COR-L47 (cell line): ENCODE results near the gene GALNT7.
"Not testable (repeated sequence)": the region's sequence is repeated elsewhere in the genome, so short reads cannot be mapped to it uniquely, and the experiment has no call there.

Experiments
- DNase-seq: peaks from one replicate; lab custom pipeline; 2025; lab: John Stamatoyannopoulos, UW

The GALNT7 gene

GRCh38 chr4:173195109-173195508, 26.5 kb downstream of the GALNT7 start:
- no peak for DNase-seq

- DNase-seq, result no peak
Measured at GRCh38 chr4:173199553-173199952, 30.9 kb downstream of the GALNT7 start.

GRCh38 chr4:173200103-173200884, 31.7 kb downstream of the GALNT7 start:
- no peak for DNase-seq

GRCh38 chr4:173202395-173202794, 33.8 kb downstream of the GALNT7 start:
- DNase-seq, result no peak

- no peak for DNase-seq
Measured at GRCh38 chr4:173205656-173206055, 37.0 kb downstream of the GALNT7 start.

GRCh38 chr4:173208420-173208819, 39.8 kb downstream of the GALNT7 start:
- no peak for DNase-seq

GRCh38 chr4:173211222-173211621, 42.6 kb downstream of the GALNT7 start:
- DNase-seq, result no peak

- DNase-seq, result no peak
Measured at GRCh38 chr4:173211838-173212237, 43.2 kb downstream of the GALNT7 start.

- DNase-seq, result no peak
Measured at GRCh38 chr4:173212379-173212778, 43.8 kb downstream of the GALNT7 start.

GRCh38 chr4:173213296-173213695, 44.7 kb downstream of the GALNT7 start:
- DNase-seq, result no peak

GRCh38 chr4:173214231-173214630, 45.6 kb downstream of the GALNT7 start:
- no peak for DNase-seq

- no peak for DNase-seq
Measured at GRCh38 chr4:173214661-173215060, 46.0 kb downstream of the GALNT7 start.

- no peak for DNase-seq
Measured at GRCh38 chr4:173217075-173217474, 48.5 kb downstream of the GALNT7 start.

- no peak for DNase-seq
Measured at GRCh38 chr4:173217727-173218126, 49.1 kb downstream of the GALNT7 start.

- no peak for DNase-seq
Measured at GRCh38 chr4:173218411-173219125, 50.0 kb downstream of the GALNT7 start.

- DNase-seq, result not testable (repeated sequence)
Measured at GRCh38 chr4:173219126-173219437, 50.5 kb downstream of the GALNT7 start.

- DNase-seq, result no peak
Measured at GRCh38 chr4:173223743-173224142, 55.1 kb downstream of the GALNT7 start.

- no peak for DNase-seq
Measured at GRCh38 chr4:173226401-173226888, 57.8 kb downstream of the GALNT7 start.

- DNase-seq, result no peak
Measured at GRCh38 chr4:173227756-173228155, 59.1 kb downstream of the GALNT7 start.

- DNase-seq, result no peak
Measured at GRCh38 chr4:173230062-173230461, 61.5 kb downstream of the GALNT7 start.

- DNase-seq, result no peak
Measured at GRCh38 chr4:173231916-173232315, 63.3 kb downstream of the GALNT7 start.

GRCh38 chr4:173233857-173234256, 65.2 kb downstream of the GALNT7 start:
- no peak for DNase-seq

GRCh38 chr4:173235050-173235449, 66.4 kb downstream of the GALNT7 start:
- DNase-seq, result no peak
